ENCODE results near the gene SLC6A19.

SLC6A19 gene

GRCh38 chr5:1214163-1214935 is 13.0 kb downstream of the SLC6A19 start:
- TF ChIP-seq CTCF (IDR thresholded peaks at IDR 0.05; ENCODE audit: low read depth, low read length, missing control alignments), result no peak
- no peak for DNase-seq (ENCODE audit: extremely low read depth, low read depth)
- H3K4me3 ChIP-seq (replicated peaks; ENCODE audit: low read depth, low read length), result no peak overlapping the region

GRCh38 chr5:1214936-1215220 is 13.5 kb downstream of the SLC6A19 start:
- DNase-seq (ENCODE audit: extremely low read depth, low read depth), result no peak
- H3K4me3 ChIP-seq (replicated peaks; ENCODE audit: low read depth, low read length), result no peak overlapping the region
- no peak for TF ChIP-seq CTCF (IDR thresholded peaks at IDR 0.05; ENCODE audit: low read depth, low read length, missing control alignments)

GRCh38 chr5:1215320-1216096 is 14.1 kb downstream of the SLC6A19 start:
- H3K4me3 ChIP-seq (replicated peaks; ENCODE audit: low read depth, low read length), result no peak overlapping the region
- no peak for TF ChIP-seq CTCF (IDR thresholded peaks at IDR 0.05; ENCODE audit: low read depth, low read length, missing control alignments)
- DNase-seq (ENCODE audit: extremely low read depth, low read depth), result no peak

- no peak overlapping the region for H3K4me3 ChIP-seq (replicated peaks; ENCODE audit: low read depth, low read length)
- no peak for DNase-seq (ENCODE audit: extremely low read depth, low read depth)
- no peak for TF ChIP-seq CTCF (IDR thresholded peaks at IDR 0.05; ENCODE audit: low read depth, low read length, missing control alignments)
These were observed 15.0 kb downstream of the SLC6A19 start for GRCh38 chr5:1216211-1216917.

- DNase-seq (ENCODE audit: extremely low read depth, low read depth), result no peak
- no peak for TF ChIP-seq CTCF (IDR thresholded peaks at IDR 0.05; ENCODE audit: low read depth, low read length, missing control alignments)
- no peak overlapping the region for H3K4me3 ChIP-seq (replicated peaks; ENCODE audit: low read depth, low read length)
These were observed 15.5 kb downstream of the SLC6A19 start for GRCh38 chr5:1216918-1217295.

GRCh38 chr5:1217596-1218206 is 16.3 kb downstream of the SLC6A19 start:
- TF ChIP-seq CTCF (IDR thresholded peaks at IDR 0.05; ENCODE audit: low read depth, low read length, missing control alignments), result no peak
- no peak overlapping the region for H3K4me3 ChIP-seq (replicated peaks; ENCODE audit: low read depth, low read length)
- DNase-seq (ENCODE audit: extremely low read depth, low read depth), result no peak

All from HFF-Myc (cell line).